BLaER1 (cell line): ENCODE measurements around the gene TAOK3.

ENCODE experiments used
- H3K27ac ChIP-seq: shearing (Covaris generic); formaldehyde crosslinking; 2 replicates; pipeline ENCODE4 v1.8.1; 2022
- H3K27me3 ChIP-seq: shearing (Covaris generic); formaldehyde crosslinking; 2 replicates; pipeline ENCODE4 v1.8.1; 2022
- H3K36me3 ChIP-seq: shearing (Covaris generic); formaldehyde crosslinking; 2 replicates; pipeline ENCODE4 v1.8.1; 2022
- H3K4me1 ChIP-seq: shearing (Covaris generic); formaldehyde crosslinking; 2 replicates; pipeline ENCODE4 v1.8.1; 2022
- H3K4me2 ChIP-seq: shearing (Covaris generic); formaldehyde crosslinking; 2 replicates; pipeline ENCODE4 v1.8.1; 2022
- H3K4me3 ChIP-seq: shearing (Covaris generic); formaldehyde crosslinking; 2 replicates; pipeline ENCODE4 v1.8.1; 2022
- H3K9ac ChIP-seq: shearing (Covaris generic); formaldehyde crosslinking; 2 replicates; pipeline ENCODE4 v1.8.1; 2022
- H3K9me3 ChIP-seq: shearing (Covaris generic); formaldehyde crosslinking; 2 replicates; pipeline ENCODE4 v1.8.1; 2022
- H4K20me1 ChIP-seq: shearing (Covaris generic); formaldehyde crosslinking; 2 replicates; pipeline ENCODE4 v1.8.1; 2022
- Cebpa-rat ChIP-seq: shearing (Covaris generic); IDR thresholded peaks from 2 replicates; pipeline ENCODE4 v1.8.1; 2022

The TAOK3 gene

DNA sequence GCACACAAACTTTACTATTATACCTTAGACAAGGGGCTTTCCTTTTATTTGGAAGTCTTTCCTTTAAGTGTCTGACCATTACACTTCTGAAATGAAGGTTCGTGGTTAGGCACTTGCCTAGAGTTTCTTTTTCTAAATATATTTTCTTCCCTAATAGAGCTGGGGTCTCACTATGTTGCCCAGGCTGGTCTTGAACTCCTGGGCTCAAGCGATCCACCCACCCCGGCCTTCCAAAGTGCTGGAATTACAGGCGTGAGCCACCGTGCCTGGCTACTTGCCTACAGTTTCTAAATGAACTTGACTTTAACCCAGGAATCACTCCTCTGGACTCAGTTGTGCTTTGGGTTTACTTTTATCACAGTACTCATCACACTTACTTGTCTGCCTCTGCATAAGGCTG, 179.2 kb downstream of the TAOK3 start:
- no peak overlapping the region for H3K4me2 ChIP-seq
- H3K36me3 ChIP-seq = peaks cover 62% of the 10 kb centered on the region
- TF ChIP-seq Cebpa-rat = no peak
- no peaks in the 10 kb centered on the region for H3K4me1 ChIP-seq
- H4K20me1 ChIP-seq = no peaks in the 10 kb centered on the region
- no peak overlapping the region for H3K9ac ChIP-seq
- H3K9me3 ChIP-seq = no peaks in the 10 kb centered on the region
- H3K27ac ChIP-seq = no peak overlapping the region
- no peaks in the 10 kb centered on the region for H3K27me3 ChIP-seq
- H3K4me3 ChIP-seq = no peak overlapping the region

DNA sequence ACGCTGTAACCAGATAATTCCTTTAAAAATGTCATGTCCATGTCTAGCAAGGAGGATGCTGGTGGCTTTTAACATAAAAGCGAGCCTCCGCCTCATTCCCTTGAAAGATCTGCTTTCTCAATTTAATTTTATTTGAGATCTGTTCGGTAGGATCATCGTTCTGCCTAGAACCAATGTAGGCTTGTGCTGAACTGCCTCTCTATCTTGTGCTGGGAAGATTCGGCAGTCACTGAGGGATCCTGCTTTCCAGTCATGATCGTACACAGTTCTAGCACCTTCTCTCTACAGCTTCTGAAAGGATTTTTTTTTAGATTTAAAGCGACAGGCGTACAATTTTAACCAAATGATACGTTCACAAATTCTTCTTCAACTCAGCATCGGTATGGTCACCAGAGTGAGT, 182.4 kb downstream of the TAOK3 start:
- Histone ChIP-seq H3K9me3 (no peaks in the 10 kb centered on the region), H3K27ac (no peak overlapping the region), H3K36me3 (peaks cover 49% of the 10 kb centered on the region), H3K4me1 (0 out of 2 replicates have a peak, but pooled peaks cover under 1% of the 10 kb centered on the region), H3K9ac (no peak overlapping the region), H4K20me1 (no peaks in the 10 kb centered on the region), H3K4me2 (no peak overlapping the region), H3K27me3 (no peaks in the 10 kb centered on the region), H3K4me3 (no peak overlapping the region)
- TF ChIP-seq Cebpa-rat = no peak

DNA sequence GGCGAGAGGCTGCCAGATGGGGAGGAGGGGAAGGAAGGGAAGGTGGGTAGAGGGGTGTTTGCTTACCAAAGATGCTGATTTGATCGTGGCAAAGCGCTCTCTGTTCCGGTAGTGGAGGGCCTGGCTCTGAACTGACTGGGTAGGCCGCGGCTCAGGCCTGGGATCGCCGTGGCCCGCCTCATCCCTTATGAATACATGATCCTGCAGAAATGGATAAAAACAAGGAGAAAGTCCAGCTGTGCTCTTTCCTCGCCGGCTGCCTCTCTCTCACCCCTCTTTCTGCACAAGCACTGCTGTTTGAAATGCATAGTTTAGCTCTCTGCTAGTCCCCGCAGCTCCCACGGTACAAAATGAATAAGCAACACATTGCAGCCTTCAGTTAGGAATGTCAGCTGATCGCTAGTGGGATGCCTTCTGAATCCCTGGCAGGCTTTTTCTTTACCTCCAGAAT, 182.9 kb downstream of the TAOK3 start:
- H3K27ac ChIP-seq = no peak overlapping the region
- no peak overlapping the region for H3K4me2 ChIP-seq
- no peaks in the 10 kb centered on the region for H3K27me3 ChIP-seq
- no peaks in the 10 kb centered on the region for H4K20me1 ChIP-seq
- H3K9ac ChIP-seq = no peak overlapping the region
- H3K36me3 ChIP-seq = peaks cover 47% of the 10 kb centered on the region
- TF ChIP-seq Cebpa-rat = no peak
- H3K9me3 ChIP-seq = no peaks in the 10 kb centered on the region
- H3K4me1 ChIP-seq = peaks cover 6% of the 10 kb centered on the region; the same call in 1 of the 2 replicates
- H3K4me3 ChIP-seq = no peak overlapping the region

DNA sequence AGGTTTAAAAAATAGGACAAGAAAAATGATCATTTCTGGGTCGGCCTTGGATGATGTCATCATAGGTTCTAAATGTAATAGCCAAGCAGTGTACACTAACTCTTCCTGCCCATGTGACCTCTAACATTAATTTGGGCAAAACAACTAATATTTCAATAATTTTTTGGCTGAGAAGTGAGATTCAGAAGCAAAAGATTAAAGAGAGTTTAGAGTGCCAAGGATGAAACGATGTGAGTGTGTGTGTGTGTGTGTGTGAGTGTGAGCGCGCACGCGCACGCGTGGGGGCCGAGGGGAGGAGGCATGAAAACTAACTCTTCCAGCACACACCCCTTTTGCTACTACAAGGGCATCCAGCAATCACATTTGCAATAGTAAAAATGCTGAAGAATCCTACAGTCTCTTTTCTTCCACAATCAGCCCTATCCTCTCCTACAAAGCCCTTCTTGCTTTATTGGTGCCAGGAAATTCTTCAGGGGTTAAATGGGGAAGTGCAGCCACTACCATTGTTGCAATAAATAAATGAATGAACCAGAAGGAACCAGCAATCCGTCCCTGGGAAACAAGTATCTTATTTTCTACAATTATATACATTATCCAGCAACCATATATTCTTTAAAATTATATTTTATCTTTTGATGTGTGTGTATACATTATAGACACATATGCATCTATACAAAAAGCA, 183.9 kb downstream of the TAOK3 start:
- Histone ChIP-seq H3K9ac (no peak overlapping the region), H3K4me3 (no peak overlapping the region), H3K4me2 (no peak overlapping the region), H3K36me3 (peaks cover 37% of the 10 kb centered on the region), H3K9me3 (no peaks in the 10 kb centered on the region), H3K27me3 (no peaks in the 10 kb centered on the region), H3K27ac (no peak overlapping the region), H3K4me1 (peaks cover 7% of the 10 kb centered on the region; the same call in 1 of the 2 replicates), H4K20me1 (no peaks in the 10 kb centered on the region)
- no peak for TF ChIP-seq Cebpa-rat

DNA sequence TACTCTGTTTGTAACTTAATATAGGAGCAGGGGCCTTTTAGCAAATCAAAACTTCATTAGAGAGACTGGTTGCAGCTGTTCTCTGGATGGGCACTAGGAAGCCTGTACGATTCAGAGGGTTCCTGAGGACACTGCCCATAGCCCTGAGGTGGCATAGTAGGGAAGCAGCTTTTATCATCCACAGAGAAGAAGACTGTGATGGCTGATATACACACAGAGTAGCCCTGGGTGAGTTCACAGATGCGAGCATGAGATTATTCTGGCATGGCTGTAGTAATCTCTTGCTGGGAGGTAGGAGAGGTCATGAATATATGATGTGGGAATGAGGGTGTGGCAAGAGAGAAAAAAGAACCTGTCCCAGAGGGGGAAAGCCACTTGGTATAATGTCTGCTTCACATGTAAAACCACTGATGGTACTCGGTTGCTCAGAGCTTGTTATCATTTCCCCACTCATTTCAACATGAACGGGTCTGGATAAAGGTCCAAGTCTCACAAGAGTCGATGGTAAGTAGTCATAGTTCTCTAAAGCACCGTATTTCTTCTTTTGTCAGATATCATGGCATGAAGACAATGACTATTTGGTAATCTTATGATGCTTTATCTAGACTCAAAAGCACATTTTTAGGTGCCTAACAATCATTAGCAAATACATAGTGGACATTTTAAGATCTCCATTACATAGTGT, 184.8 kb downstream of the TAOK3 start:
- Histone ChIP-seq H3K27me3 (no peaks in the 10 kb centered on the region), H3K9me3 (no peaks in the 10 kb centered on the region), H3K9ac (no peak overlapping the region), H3K4me1 (peaks cover 7% of the 10 kb centered on the region; the same call in 1 of the 2 replicates), H4K20me1 (no peaks in the 10 kb centered on the region), H3K4me2 (no peak overlapping the region), H3K27ac (no peak overlapping the region), H3K36me3 (peaks cover 29% of the 10 kb centered on the region), H3K4me3 (no peak overlapping the region)
- no peak for TF ChIP-seq Cebpa-rat

DNA sequence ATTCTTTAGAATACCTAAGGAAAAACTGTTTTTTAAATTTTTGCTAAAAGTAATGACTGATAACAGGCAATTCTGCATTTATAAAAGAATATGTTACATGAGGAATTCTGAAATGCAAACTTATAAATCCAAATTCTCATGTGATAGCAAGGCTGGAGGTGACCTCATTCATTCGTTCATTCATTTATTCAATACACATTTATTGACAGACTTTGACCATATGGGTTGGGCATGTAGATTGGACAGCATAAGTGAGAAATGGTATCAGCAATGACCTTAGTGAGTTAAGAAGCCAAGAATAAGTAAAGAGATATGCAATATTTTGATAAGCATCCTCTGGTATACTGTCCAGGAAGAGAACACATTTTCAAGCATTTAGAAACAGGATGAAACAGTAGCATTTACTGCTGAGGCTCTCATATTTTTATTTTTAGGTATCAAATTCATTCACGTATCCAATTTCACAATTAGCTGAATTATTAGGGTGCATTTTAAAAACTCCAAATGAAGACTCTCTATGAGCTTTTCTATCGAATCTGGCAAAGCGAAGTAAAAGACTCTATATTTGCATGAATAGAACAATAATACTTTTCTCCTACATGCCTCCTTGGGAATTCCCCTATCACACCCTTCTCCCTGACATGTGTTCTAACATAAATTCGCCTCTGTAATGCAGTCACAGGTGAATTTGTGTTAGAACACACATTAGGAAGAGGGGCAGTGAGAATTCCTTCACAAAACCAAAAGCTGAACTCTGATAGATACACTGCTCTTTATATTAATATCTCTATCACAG, 186.9 kb downstream of the TAOK3 start:
- H3K4me2 ChIP-seq = no peak overlapping the region
- H3K4me1 ChIP-seq = peaks cover 12% of the 10 kb centered on the region
- no peak overlapping the region for H3K27ac ChIP-seq
- H3K27me3 ChIP-seq = no peaks in the 10 kb centered on the region
- H3K36me3 ChIP-seq = peaks cover 31% of the 10 kb centered on the region
- no peak for TF ChIP-seq Cebpa-rat
- H4K20me1 ChIP-seq = no peaks in the 10 kb centered on the region
- H3K4me3 ChIP-seq = no peak overlapping the region
- H3K9me3 ChIP-seq = no peaks in the 10 kb centered on the region
- H3K9ac ChIP-seq = no peak overlapping the region

DNA sequence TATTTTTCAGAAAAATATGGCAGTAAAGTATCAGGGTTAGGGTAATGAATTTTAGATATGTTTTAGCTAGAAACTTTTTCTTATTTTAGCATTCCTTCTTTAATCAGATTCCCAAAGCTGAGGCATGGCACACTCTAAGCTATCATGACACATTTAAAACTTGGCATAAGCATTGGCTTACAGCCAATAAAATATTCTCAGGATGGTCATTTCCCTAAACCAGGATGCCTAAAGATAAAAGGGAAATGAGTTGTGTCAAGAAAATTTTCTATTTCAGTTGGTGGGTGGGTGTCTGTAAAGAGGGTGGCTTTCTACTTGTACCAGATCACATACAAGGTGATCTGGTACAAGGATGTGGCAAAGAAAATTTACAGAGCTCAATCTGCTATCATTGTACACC, 189.0 kb downstream of the TAOK3 start:
- H3K36me3 ChIP-seq = peaks cover 41% of the 10 kb centered on the region
- no peaks in the 10 kb centered on the region for H3K27me3 ChIP-seq
- H4K20me1 ChIP-seq = no peaks in the 10 kb centered on the region
- no peak overlapping the region for H3K9ac ChIP-seq
- TF ChIP-seq Cebpa-rat = no peak
- peaks cover 12% of the 10 kb centered on the region for H3K4me1 ChIP-seq
- H3K4me3 ChIP-seq = no peak overlapping the region
- H3K9me3 ChIP-seq = no peaks in the 10 kb centered on the region
- no peak overlapping the region for H3K4me2 ChIP-seq
- no peak overlapping the region for H3K27ac ChIP-seq

DNA sequence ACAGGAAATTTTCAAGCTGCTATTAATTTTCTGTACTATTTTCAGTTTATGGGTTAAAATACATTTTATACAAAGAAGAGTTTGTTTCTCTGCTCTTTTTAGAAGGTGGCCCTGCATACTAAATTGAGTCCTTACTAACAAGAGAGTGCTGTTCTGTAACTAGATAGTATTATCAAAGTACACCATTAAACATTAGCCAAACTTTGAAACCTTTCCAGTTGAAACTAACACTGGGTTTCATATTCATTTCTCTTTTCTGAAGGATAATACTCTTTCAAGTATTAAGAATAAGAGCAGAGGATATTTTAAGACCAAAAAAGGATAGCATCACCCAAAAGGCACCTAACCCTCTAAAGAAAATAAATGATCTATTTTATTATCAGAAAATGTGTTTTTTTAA, 189.6 kb downstream of the TAOK3 start:
- Histone ChIP-seq H3K27ac (no peak overlapping the region), H3K4me2 (no peak overlapping the region), H3K9me3 (no peaks in the 10 kb centered on the region), H4K20me1 (no peaks in the 10 kb centered on the region), H3K27me3 (no peaks in the 10 kb centered on the region), H3K4me3 (no peak overlapping the region), H3K36me3 (peaks cover 41% of the 10 kb centered on the region), H3K4me1 (peaks cover 12% of the 10 kb centered on the region), H3K9ac (no peak overlapping the region)
- no peak for TF ChIP-seq Cebpa-rat

DNA sequence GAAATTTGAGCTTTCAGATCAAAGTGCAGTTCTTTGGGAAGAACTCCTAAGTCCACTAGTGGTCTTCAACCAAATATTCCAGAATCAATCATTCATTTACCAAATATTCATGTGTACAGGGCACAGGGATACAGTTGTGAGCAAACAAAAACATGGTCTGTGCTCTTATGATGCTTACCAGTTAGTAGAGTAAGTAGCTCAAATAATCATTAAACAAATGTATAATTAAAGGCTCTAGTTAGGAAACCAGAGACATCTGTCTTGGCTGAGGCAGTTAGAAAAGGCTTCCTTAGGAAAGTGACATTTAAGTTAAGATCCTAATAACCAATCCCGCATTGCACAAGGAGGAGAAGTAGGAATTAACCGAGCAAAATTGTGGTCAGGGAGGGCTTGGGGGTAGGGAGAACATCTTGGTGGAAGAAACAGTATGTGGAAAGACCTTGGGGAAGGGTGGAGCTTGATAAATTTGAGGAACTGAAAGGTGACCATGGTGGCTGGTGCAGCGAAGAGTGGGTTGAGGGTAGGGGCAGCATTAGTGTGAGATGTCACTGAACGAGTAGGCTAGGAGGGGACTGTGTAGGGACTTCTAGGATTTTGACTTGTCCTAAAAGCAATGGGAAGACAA, 196.8 kb downstream of the TAOK3 start:
- no peak overlapping the region for H3K27ac ChIP-seq
- no peak for TF ChIP-seq Cebpa-rat
- H3K9me3 ChIP-seq = no peaks in the 10 kb centered on the region
- no peak overlapping the region for H3K4me2 ChIP-seq
- H4K20me1 ChIP-seq = no peaks in the 10 kb centered on the region
- no peak overlapping the region for H3K4me3 ChIP-seq
- peaks cover 97% of the 10 kb centered on the region for H3K36me3 ChIP-seq
- no peak overlapping the region for H3K9ac ChIP-seq
- H3K27me3 ChIP-seq = no peaks in the 10 kb centered on the region
- no peaks in the 10 kb centered on the region for H3K4me1 ChIP-seq
